HCT116 (cell line): Measurements from ENCODE around the gene TAOK3. TPM values are rescaled to one million over a fixed set of nuclear protein-coding genes. Genes with fewer than 3 reads are reported as not detected.

Experiments
- ATAC-seq: fragments of 200-7000 bp; cut with Tn5 transposase; 2 replicates; pipeline ENCODE4 v1.9.1; 2020; ENCODE audit warnings: mild to moderate bottlenecking, moderate library complexity
- BruUV-seq: library from RNA; stranded (reverse); fragments of 400-500 nt; replicated peaks from 2 replicates; lab custom pipeline; 2021; lab: Mats Ljungman, UMichigan
- CTCF ChIA-PET: fragments of 300-600 bp; sonication (Branson Sonifier 250); formaldehyde crosslinking; loops from one replicate; lab custom pipeline; 2021; ENCODE audit warnings: antibody characterized with exemption; lab: Charles Lee
- POLR2A ChIA-PET: fragments of 300-600, 350-600 bp; sonication (Branson Sonifier 250); formaldehyde crosslinking; loops from one replicate; lab custom pipeline; 2021; ENCODE audit warnings: antibody characterized with exemption; lab: Charles Lee
- RAD21 ChIA-PET, 2 experiments: fragments of 300-600 bp; sonication (Branson Sonifier 250); formaldehyde crosslinking; loops; one replicate each; lab custom pipeline; 2023; ENCODE audit warnings: low total read pairs in 2 of 2; ENCODE audit not compliant: uncharacterized antibody in 2 of 2, unreplicated experiment in 2 of 2, low non-redundant PET in 1 of 2; lab: Charles Lee
- DNase-seq: peaks from one replicate; pipeline ENCODE4 v3.0.0-alpha.2; 2010; ENCODE audit warnings: low read depth, low spot score
- H2AFZ ChIP-seq: fragments of 200-600 bp; shearing (Covaris generic), sonication (generic); 2 replicates; pipeline ENCODE4 v1.6.1; 2017; ENCODE audit warnings: low read depth, mixed run types, mixed read lengths, antibody characterized with exemption, low read length; ENCODE audit not compliant: poor library complexity, severe bottlenecking
- H3K27ac ChIP-seq: 2 replicates; pipeline ENCODE4 v1.5.1; 2012; ENCODE audit warnings: low read depth, low read length
- H3K27me3 ChIP-seq: fragments of 200-600 bp; sonication (generic); 2 replicates; pipeline ENCODE4 v1.6.1; 2016; ENCODE audit warnings: mixed run types, low read length, mixed read lengths; ENCODE audit not compliant: insufficient read depth
- H3K36me3 ChIP-seq, 2 experiments: fragments of 200-500 bp in 1 of 2; fragments of 200-600 bp in 1 of 2; sonication (Bioruptor generic) in 1 of 2; sonication (generic) in 1 of 2; 2 replicates each; pipeline versions ENCODE4 v1.5.1 to v1.6.1; 2014 to 2016; ENCODE audit warnings: low read length in 2 of 2, inconsistent platforms in 1 of 2, mixed read lengths in 1 of 2, mixed run types in 1 of 2; ENCODE audit not compliant: insufficient read depth in 2 of 2, control insufficient read depth in 1 of 2
- H3K4me1 ChIP-seq, 2 experiments: fragments of 200-600 bp in 1 of 2; sonication (generic) in 1 of 2; 2 replicates each; pipeline versions ENCODE4 v1.5.1 to v1.6.1; 2012 to 2017; ENCODE audit warnings: low read length in 2 of 2, inconsistent platforms in 1 of 2, mild to moderate bottlenecking in 1 of 2, mixed read lengths in 1 of 2, mixed run types in 1 of 2, moderate library complexity in 1 of 2; ENCODE audit not compliant: insufficient read depth in 2 of 2, control insufficient read depth in 1 of 2
- H3K4me2 ChIP-seq: fragments of 200-600 bp; sonication (generic); 2 replicates; pipeline ENCODE4 v1.6.1; 2017; ENCODE audit warnings: mixed run types, low read length, mixed read lengths
- H3K4me3 ChIP-seq, 2 experiments: fragments of 200-600 bp in 1 of 2; sonication (generic) in 1 of 2; replicated peaks in 1 of 2; 2 replicates each; pipeline ENCODE4 v1.5.1; 2011 to 2016; ENCODE audit warnings: low read length in 2 of 2, control low read depth in 1 of 2, low read depth in 1 of 2, mild to moderate bottlenecking in 1 of 2, mixed read lengths in 1 of 2, mixed run types in 1 of 2
- H3K79me2 ChIP-seq: fragments of 200-600 bp; sonication (generic); 2 replicates; pipeline ENCODE4 v1.6.1; 2017; ENCODE audit warnings: mild to moderate bottlenecking, mixed run types, low read length, moderate library complexity, mixed read lengths; ENCODE audit not compliant: insufficient read depth
- H3K9ac ChIP-seq: fragments of 200-600 bp; sonication (generic); 2 replicates; pipeline ENCODE4 v1.6.1; 2016; ENCODE audit warnings: low read length, mixed read lengths
- H3K9me2 ChIP-seq: fragments of 200-600 bp; sonication (generic), shearing (Covaris generic); 2 replicates; pipeline ENCODE4 v1.6.1; 2017; ENCODE audit warnings: mixed run types, mild to moderate bottlenecking, moderate library complexity; ENCODE audit not compliant: insufficient read depth
- H3K9me3 ChIP-seq, 2 experiments: fragments of 200-500 bp in 1 of 2; fragments of 200-600 bp in 1 of 2; sonication (Bioruptor generic) in 1 of 2; sonication (generic) in 1 of 2; 2 replicates each; pipeline ENCODE4 v1.6.1; 2014 to 2017; ENCODE audit warnings: low read length in 2 of 2, mixed read lengths in 2 of 2, inconsistent platforms in 1 of 2, low read depth in 1 of 2, mild to moderate bottlenecking in 1 of 2, mixed run types in 1 of 2, moderate library complexity in 1 of 2; ENCODE audit not compliant: control insufficient read depth in 1 of 2, insufficient read depth in 1 of 2
- H4K20me1 ChIP-seq: fragments of 200-600 bp; sonication (generic), shearing (Covaris generic); 2 replicates; pipeline ENCODE4 v1.6.1; 2017; ENCODE audit warnings: mixed run types, mild to moderate bottlenecking, moderate library complexity; ENCODE audit not compliant: insufficient read depth
- CBX3 ChIP-seq: IDR thresholded peaks from 2 replicates; pipeline ENCODE4 v1.6.1; 2012; ENCODE audit warnings: low read depth
- CEBPB ChIP-seq: IDR thresholded peaks from 2 replicates; pipeline ENCODE4 v1.6.1; 2012; ENCODE audit warnings: low read depth
- EGR1 ChIP-seq: IDR thresholded peaks from 2 replicates; pipeline ENCODE4 v1.6.1; 2012; ENCODE audit warnings: low read depth
- ELF1 ChIP-seq: IDR thresholded peaks from 2 replicates; pipeline ENCODE4 v1.6.1; 2012; ENCODE audit warnings: low read depth, borderline replicate concordance
- EZH2phosphoT487 ChIP-seq: fragments of 200-600 bp; IDR thresholded peaks from 2 replicates; pipeline ENCODE4 v1.6.1; 2018; ENCODE audit warnings: antibody characterized with exemption, borderline replicate concordance
- JUND ChIP-seq: IDR thresholded peaks from 2 replicates; pipeline ENCODE4 v1.6.1; 2012
- POLR2A ChIP-seq: IDR thresholded peaks from 2 replicates; pipeline ENCODE4 v1.7.0; 2011; ENCODE audit warnings: borderline replicate concordance; ENCODE audit not compliant: insufficient read depth, insufficient read length; ENCODE audit errors: extremely low read depth
- SRF ChIP-seq: IDR thresholded peaks from 2 replicates; pipeline ENCODE4 v1.6.1; 2012; ENCODE audit warnings: low read depth
- TCF7L2 ChIP-seq: IDR thresholded peaks from 2 replicates; pipeline ENCODE4 v1.7.0; 2011; ENCODE audit warnings: borderline replicate concordance, inconsistent platforms; ENCODE audit not compliant: insufficient read depth, insufficient read length; ENCODE audit errors: extremely low read depth
- YY1 ChIP-seq: IDR thresholded peaks from 2 replicates; pipeline ENCODE4 v1.6.1; 2011; ENCODE audit warnings: low read length, low read depth, moderate library complexity, mild to moderate bottlenecking; ENCODE audit not compliant: insufficient replicate concordance; ENCODE audit errors: extremely low read depth
- ZNF274 ChIP-seq: fragments of 200-500 bp; sonication (Bioruptor generic); IDR thresholded peaks from 2 replicates; pipeline ENCODE4 v1.6.1; 2014; ENCODE audit warnings: mild to moderate bottlenecking, low read depth, low read length, inconsistent platforms
- intact Hi-C: fragments of 100-400 bp; cut with micrococcal nuclease; formaldehyde crosslinking; loops from 2 replicates; pipeline ENCODE4 v1.10.0; 2022
- total RNA-seq: library from RNA; stranded (reverse); gene quantifications from one replicate; pipeline ENCODE4 v1.2.1, GENCODE V29; 2021; ENCODE audit not compliant: unreplicated experiment
- TF ChIP-seq, protein P1 (sequence below), 3 experiments: fragments of 200-600 bp in 1 of 3; sonication (generic) in 1 of 3; IDR thresholded peaks in 2 of 3; conservative IDR thresholded peaks in 1 of 3; 2 replicates each; pipeline ENCODE4 v1.5.1; 2012 to 2017; ENCODE audit warnings: low read depth in 2 of 3, low read length in 2 of 3, antibody characterized with exemption in 1 of 3, borderline replicate concordance in 1 of 3, control low read depth in 1 of 3, mild to moderate bottlenecking in 1 of 3, mixed read lengths in 1 of 3, mixed run types in 1 of 3, moderate library complexity in 1 of 3; ENCODE audit not compliant: insufficient read depth in 1 of 3
- TF ChIP-seq, protein P2 (sequence below): IDR thresholded peaks from 2 replicates; pipeline ENCODE4 v1.6.1; 2012
- TF ChIP-seq, protein P3 (sequence below): IDR thresholded peaks from 2 replicates; pipeline ENCODE4 v1.6.1; 2012

The TAOK3 gene
- total RNA-seq, 1 experiment from 2014 or later = 10.5 TPM

DNA sequence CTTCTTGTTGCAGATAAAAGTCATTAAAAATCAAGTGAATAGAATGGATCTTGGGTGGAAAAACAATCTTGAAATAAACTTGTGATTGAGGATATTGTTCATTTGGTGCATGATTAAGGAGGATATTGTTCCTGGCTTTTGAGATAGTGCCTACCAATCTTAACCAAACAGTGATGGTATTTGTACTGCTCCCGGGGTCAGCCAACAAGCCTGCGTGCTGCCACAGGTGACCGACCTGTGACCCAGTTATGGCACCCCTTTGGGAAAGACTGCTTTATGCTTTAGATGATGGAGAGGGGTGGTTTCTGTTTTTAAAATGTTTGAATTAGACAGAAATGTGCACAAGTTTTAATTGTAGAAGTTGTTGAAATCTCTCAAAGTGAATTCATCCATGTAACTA lies 45.2 kb upstream of the TAOK3 start:
- CTCF ChIA-PET = no interaction called here

More for the DNA sequence above, 45.2 kb upstream of the TAOK3 start:
- no peaks in the 10 kb centered on the region for H3K27me3 ChIP-seq
- no peak overlapping the region for H3K4me2 ChIP-seq
- no peaks in the 10 kb centered on the region for H3K9me2 ChIP-seq
- no peak overlapping the region for H3K9ac ChIP-seq
- H2AFZ ChIP-seq = no peak overlapping the region
- H3K27ac ChIP-seq = no peak overlapping the region
- H4K20me1 ChIP-seq = no peaks in the 10 kb centered on the region
- no peaks in the 10 kb centered on the region for H3K79me2 ChIP-seq
- peaks cover 15 to 16% of the 10 kb centered on the region in 2 experiments; a peak in 3 of 4 replicates for H3K36me3 ChIP-seq
- no peak for TF ChIP-seq CBX3
- no peak for TF ChIP-seq ELF1
- no peak for TF ChIP-seq JUND
- no peak for TF ChIP-seq CEBPB
- TF ChIP-seq, protein P1, sequence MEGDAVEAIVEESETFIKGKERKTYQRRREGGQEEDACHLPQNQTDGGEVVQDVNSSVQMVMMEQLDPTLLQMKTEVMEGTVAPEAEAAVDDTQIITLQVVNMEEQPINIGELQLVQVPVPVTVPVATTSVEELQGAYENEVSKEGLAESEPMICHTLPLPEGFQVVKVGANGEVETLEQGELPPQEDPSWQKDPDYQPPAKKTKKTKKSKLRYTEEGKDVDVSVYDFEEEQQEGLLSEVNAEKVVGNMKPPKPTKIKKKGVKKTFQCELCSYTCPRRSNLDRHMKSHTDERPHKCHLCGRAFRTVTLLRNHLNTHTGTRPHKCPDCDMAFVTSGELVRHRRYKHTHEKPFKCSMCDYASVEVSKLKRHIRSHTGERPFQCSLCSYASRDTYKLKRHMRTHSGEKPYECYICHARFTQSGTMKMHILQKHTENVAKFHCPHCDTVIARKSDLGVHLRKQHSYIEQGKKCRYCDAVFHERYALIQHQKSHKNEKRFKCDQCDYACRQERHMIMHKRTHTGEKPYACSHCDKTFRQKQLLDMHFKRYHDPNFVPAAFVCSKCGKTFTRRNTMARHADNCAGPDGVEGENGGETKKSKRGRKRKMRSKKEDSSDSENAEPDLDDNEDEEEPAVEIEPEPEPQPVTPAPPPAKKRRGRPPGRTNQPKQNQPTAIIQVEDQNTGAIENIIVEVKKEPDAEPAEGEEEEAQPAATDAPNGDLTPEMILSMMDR (IDR thresholded peaks at IDR 0.05 in 2 of 3, conservative IDR thresholded peaks at IDR 0.05 in 1 of 3; ENCODE audit: borderline replicate concordance in 1 of 3, insufficient read depth in 1 of 3, low read depth in 2 of 3, low read length in 2 of 3) = no peak
- TF ChIP-seq POLR2A = no peak
- TF ChIP-seq TCF7L2 = no peak
- no peak for TF ChIP-seq YY1
- no peak for TF ChIP-seq EGR1
- TF ChIP-seq ZNF274 = no peak
- no peak for TF ChIP-seq SRF
- no peak for TF ChIP-seq EZH2phosphoT487
- TF ChIP-seq, protein P2, sequence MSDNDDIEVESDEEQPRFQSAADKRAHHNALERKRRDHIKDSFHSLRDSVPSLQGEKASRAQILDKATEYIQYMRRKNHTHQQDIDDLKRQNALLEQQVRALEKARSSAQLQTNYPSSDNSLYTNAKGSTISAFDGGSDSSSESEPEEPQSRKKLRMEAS = no peak
- TF ChIP-seq, protein P3, sequence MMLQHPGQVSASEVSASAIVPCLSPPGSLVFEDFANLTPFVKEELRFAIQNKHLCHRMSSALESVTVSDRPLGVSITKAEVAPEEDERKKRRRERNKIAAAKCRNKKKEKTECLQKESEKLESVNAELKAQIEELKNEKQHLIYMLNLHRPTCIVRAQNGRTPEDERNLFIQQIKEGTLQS = no peak
- H3K4me1 ChIP-seq = peaks cover 1 to 7% of the 10 kb centered on the region in 2 experiments; a peak in 3 of 4 replicates
- H3K9me3 ChIP-seq = no peaks in the 10 kb centered on the region
- ChIA-PET RAD21 (no interaction called here), POLR2A (no interaction called here)
- no TSS peak for BruUV-seq
- ATAC-seq (no peak), DNase-seq (no peak)
- intact Hi-C loops = no loop called here
- H3K4me3 ChIP-seq = no peak overlapping the region
